T-helper 1 cell treated with Interleukin-12 subunit alpha and Interleukin-12 subunit beta and Interleukin-4 antibody, amounts not matched to agents 30 ng/mL and 1 ng/mL, for 36 hours (primary cell): ENCODE results near the gene LYPLA2. TPM values are rescaled to one million over a fixed set of nuclear protein-coding genes. Genes with fewer than 3 reads are reported as not detected.

Experiments
- intact Hi-C: fragments of 100-400 bp; cut with micrococcal nuclease; formaldehyde crosslinking; loops from one replicate; pipeline ENCODE4 v1.15.1; 2024
- total RNA-seq: library from RNA; stranded (reverse); gene quantifications from 2 replicates; pipeline ENCODE4 v1.2.3, GENCODE V29; 2022

LYPLA2 gene
- total RNA-seq, 1 donor from 2014 or later = 89.3 TPM

- intact Hi-C loops = loop anchor here (1.0 to 10.0 kb wide), 12 partner anchors 8 to 945 kb away; partner anchors contain the start of genes CLIC4, ELOA, FUCA1 and HMGCL
Observed at GRCh38 chr1:23799570-23800399, 8.8 kb downstream of the LYPLA2 start.

- intact Hi-C loops = loop anchor here (1.0 to 10.0 kb wide), 12 partner anchors 9 to 944 kb away; partner anchors contain the start of genes CLIC4, ELOA, FUCA1 and HMGCL
Observed at GRCh38 chr1:23800400-23801337, 9.7 kb downstream of the LYPLA2 start, which contains the start of gene GALE. GALE (minus strand) TSS chr1:23800754; CDS start chr1:23799007, 1,747 bp downstream.

DNA sequence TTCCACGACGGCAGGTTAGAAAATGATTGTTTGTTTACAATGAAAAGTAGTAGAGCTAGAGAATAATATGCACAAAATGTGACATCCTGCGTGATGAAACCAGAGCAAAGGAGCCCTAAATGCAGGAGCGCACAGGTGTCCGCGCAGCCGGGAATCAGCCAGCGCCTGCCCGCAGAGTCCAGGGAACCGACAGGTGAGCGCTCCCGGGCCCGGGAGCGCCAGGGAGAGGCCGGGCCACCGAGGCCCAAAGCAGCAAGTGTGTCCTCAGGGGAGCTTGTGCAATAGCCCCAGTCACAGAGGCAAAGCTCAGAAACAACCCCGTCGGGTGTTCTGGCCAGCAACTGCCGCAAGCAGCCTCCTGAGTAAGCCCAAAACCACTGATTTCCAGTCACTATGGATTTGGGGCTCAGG is 10.4 kb downstream of the LYPLA2 start:
- intact Hi-C loops = loop anchor here (2.0 to 10.0 kb wide), 7 partner anchors 37 to 943 kb away; partner anchors contain the start of genes CLIC4, ELOA, FUCA1 and NIPAL3

GRCh38 chr1:23801876-23802275 is 10.9 kb downstream of the LYPLA2 start:
- intact Hi-C loops = loop anchor here (2.0 to 10.0 kb wide), 7 partner anchors 37 to 943 kb away; partner anchors contain the start of genes CLIC4, ELOA, FUCA1 and NIPAL3

DNA sequence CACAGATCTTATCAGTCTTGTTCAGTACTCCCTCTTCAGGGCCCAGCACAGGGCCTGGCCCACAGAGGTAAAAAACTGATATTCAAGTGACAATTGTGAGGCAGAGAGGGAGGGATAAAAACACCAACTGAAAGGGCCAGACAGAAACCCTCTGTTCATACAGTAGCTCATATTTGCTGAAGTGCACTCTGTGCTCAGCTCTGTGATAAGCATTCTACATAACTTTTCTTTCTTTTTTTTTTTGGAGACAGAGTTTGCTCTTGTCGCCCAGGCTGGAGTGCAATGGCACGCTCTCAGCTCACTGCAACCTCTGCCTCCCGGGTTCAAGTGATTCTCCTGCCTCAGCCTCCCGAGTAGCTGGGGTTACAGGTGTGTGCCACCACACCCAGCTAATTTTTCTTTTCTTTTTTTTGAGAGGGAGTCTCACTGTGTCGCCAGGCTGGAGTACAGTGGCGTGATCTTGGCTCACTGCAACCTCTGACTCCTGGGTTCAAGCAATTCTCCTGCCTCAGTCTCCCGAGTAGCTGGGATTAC is 11.9 kb downstream of the LYPLA2 start:
- intact Hi-C loops = loop anchor here (10.0 kb wide), 2 partner anchors 612 to 942 kb away; partner anchors contain the start of genes CLIC4, NIPAL3 and STPG1

DNA sequence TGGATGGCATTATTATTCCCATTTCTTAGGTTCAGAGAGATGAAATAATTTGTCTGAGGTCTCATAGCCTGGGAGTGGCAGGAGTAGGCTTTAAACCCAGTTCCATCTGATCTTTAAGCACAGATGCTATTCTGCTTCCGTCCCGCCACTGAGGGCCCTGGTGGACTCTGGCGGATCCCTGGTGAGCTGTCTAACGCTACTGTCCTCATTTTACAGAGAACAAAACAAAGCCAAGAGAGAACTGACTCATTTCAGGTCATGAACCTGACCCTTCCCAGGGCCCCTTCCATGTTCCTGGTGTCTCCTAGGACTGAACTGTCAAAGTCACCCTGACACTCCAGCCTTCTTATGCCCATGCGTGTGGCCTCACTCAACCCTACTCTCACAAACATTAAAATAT is 12.7 kb downstream of the LYPLA2 start:
- intact Hi-C loops = loop anchor here (10.0 kb wide), 2 partner anchors 611 to 941 kb away; partner anchors contain the start of genes CLIC4, NIPAL3 and STPG1

DNA sequence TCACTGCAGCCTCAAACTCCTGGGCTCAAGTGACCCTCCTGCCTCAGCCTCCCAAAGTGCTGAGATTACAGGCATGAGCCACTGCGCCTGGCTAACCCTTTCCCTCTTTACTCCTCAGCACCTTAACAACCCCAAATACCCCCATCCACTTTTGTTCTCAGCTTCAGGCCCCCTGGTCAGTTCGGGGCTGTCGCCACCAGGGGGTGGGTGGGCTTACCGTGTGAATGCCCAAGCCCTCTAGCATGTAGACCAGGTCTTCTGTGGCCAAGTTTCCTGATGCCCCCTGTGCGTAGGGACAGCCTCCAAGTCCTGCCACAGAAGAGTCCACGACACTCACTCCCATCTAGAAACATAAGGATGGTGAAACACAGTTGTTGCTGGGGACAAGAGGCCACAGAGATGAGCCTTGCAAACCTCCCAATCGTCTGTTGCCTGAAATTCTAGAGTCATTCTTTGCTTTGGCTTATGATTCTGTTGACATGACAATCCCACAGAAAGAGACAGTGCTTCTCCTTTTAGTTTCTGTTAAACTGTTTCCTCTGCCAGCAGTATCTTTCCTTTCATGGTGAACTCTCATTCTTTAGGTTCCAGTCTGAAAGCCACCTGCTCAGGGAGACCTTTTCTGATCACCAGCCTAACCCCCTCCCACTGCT is 13.4 kb downstream of the LYPLA2 start:
- intact Hi-C loops = loop anchor here (10.0 kb wide), 2 partner anchors 610 to 940 kb away; partner anchors contain the start of genes CLIC4, NIPAL3 and STPG1

- intact Hi-C loops = loop anchor here (10.0 kb wide), 2 partner anchors 610 to 940 kb away; partner anchors contain the start of genes CLIC4, NIPAL3 and STPG1
Observed at GRCh38 chr1:23805025-23805424, 14.1 kb downstream of the LYPLA2 start.

GRCh38 chr1:23806280-23806679 is 15.3 kb downstream of the LYPLA2 start:
- intact Hi-C loops = loop anchor here (10.0 kb wide), 2 partner anchors 609 to 939 kb away; partner anchors contain the start of genes CLIC4, NIPAL3 and STPG1

DNA sequence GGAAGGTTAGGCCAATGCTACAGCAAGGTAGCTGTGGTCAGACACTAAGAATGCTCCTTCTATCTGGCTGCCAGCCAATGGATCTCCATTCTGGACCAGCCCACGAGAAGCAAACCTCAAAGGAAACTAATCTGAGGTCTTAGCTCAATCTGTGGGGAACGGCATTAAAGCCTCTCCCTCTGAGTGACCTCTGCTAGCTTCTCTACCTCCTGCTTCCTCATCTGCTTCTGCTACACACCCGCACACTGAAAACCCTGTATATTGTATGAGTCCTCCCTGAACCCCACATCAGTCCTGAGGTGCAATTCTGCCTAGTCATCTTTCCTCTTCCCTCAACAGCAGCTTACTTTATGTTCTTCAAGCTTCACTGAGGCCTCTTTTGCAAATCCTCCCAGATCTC is 16.5 kb downstream of the LYPLA2 start:
- intact Hi-C loops = loop anchor here (10.0 kb wide), 2 partner anchors 607 to 937 kb away; partner anchors contain the start of genes CLIC4, NIPAL3 and STPG1

- intact Hi-C loops = loop anchor here (1.0 to 10.0 kb wide), 7 partner anchors 9 to 935 kb away; partner anchors contain the start of genes CLIC4, FUCA1, GALE and HMGCL
Observed at GRCh38 chr1:23809751-23810171, 18.8 kb downstream of the LYPLA2 start.

DNA sequence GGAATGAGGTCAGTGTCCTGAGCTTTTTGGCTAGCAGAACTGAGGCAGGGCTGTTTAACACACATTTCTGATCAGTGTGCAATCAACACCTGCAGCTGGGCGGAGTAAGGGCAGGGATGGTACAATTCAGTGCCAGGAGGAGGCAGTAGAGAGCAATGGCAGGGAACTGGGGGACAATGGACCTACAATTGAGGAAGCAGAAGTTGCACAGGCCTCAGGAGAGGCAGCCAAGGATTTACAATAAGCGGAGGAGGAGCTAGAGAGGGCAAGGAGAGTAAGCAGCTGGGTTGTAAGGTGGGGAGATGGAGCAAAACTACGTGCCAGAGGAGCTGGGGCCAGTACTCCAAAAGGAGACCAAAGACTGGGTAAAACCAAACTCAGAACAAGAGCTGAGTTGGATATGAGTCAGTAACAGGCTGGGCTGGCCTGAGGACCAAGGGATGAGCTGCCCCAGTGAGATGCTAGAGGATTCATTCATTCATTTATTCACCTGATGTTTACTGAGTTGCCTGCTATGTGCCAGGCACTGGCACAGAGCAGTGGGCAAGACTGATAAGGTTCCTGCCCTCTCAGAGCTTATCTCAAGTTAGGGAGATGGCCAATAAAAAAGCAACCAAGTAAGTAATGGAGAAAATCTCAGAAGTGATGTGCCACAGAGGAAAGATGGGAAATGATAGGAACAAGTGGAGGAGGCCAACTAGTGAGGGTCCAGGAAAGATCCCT is 20.0 kb downstream of the LYPLA2 start:
- intact Hi-C loops = loop anchor here (2.0 kb wide), 1 partner anchor 14 kb away; the partner anchor contains the start of gene HMGCL

GRCh38 chr1:23814016-23814415 is 23.1 kb downstream of the LYPLA2 start:
- intact Hi-C loops = no loop called here

DNA sequence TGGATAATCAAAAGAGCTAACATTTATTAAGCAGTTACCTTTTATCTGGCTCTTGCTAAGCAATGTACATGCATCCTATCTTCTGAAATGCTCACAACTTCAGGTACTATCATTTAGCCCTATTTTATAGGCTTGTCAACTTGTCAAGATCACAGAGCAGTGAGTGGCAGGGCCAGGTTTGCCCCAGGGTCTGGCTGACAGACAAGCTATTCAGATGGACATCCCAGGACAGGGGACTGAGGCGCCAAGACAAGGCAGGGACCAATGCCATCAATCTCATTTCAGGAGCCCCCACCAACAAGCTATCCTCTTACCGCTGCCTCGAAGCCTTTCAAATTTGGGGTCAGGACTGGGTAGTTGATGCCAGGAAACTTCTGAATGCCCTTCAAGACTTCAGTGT is 25.4 kb downstream of the LYPLA2 start:
- intact Hi-C loops = no loop called here

DNA sequence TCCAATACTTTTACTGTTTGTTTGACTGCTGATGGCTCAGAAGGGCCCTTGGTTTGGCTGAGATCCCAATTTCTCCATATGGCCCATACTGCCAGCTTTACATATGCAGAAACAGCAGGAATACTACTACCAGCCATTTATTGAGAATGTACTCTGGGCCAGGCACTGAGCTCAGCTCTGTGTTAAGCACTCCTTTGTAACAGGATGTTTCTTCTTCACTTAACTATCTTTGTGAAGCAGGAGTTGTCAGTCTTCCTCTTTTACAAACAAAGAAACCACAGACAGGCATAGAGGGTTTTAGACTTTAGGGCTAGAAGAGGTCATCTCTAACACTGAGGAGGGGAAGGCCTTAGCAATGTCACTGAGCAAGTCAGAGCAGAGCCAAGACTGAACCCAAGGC is 26.0 kb downstream of the LYPLA2 start:
- intact Hi-C loops = no loop called here

DNA sequence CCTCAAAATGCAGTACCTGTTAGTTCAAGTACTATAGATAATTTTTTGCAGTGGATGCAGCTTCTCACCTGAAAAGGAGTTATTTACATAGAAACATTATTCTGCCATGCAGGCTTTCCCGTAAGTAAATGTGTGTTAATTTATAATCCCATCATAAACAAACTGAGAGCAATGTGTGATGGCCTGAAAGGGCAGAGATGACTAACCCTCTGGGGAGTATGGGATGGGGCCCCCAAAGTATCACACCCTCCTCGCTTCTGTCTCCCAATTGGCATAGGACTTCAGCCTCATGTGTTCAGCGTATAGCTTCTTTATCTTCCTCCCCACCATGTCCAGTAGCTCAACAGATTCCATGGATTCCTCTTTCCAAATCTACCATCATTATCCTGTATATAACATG is 26.7 kb downstream of the LYPLA2 start:
- intact Hi-C loops = no loop called here

DNA sequence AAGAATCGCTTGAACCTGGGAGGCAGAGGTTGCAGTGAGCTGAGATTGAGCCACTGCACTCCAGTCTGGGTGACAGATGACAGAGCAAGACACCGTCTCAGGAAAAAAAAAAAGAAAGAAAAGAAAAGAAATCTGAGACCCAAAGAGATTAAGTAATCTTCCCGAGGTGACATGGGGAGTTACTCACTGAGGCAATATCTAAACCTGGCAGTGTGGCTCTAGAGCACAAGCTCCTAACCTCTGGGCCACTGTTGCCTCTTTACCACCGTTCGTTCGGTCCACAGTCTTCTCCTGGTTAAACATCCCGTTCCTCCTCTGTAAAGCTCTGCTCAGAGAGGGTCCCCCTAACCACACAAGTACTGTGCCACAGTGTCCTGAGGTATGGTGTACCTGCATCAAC is 32.8 kb downstream of the LYPLA2 start:
- intact Hi-C loops = loop anchor here (2.0 kb wide), 2 partner anchors 13 to 133 kb away; partner anchors contain the start of gene RPL11

- intact Hi-C loops = loop anchor here (1.0 to 2.0 kb wide), 8 partner anchors 14 to 156 kb away; partner anchors contain the start of genes FUCA1, GALE, PITHD1 and PNRC2
Observed at GRCh38 chr1:23824711-23825075, 33.7 kb downstream of the LYPLA2 start.
